HG03066 (cell line): ENCODE measurements around the gene HOXD11.

Experiments
- ATAC-seq: cut with Tn5 transposase; IDR thresholded peaks from one replicate; pipeline ENCODE4 v1.9.1; 2021; ENCODE audit warnings: low read depth; ENCODE audit not compliant: unreplicated experiment

HOXD11 gene

GRCh38 chr2:176106581-176107539 lies at the start of gene HOXD11:
Gene HOXD11, plus strand, starts transcription at chr2:176107280. Its CDS starts 76 bp downstream, at chr2:176107356.
- no peak for ATAC-seq

GRCh38 chr2:176063958-176064357 lies 43.1 kb upstream of the HOXD11 start:
- ATAC-seq: no peak

- ATAC-seq: no peak
These were observed 40.2 kb upstream of the HOXD11 start for GRCh38 chr2:176066645-176067588.

GRCh38 chr2:176067589-176068418 lies 39.3 kb upstream of the HOXD11 start:
- ATAC-seq: no peak

- no peak for ATAC-seq
These were observed 38.7 kb upstream of the HOXD11 start for GRCh38 chr2:176068419-176068832.

- no peak for ATAC-seq
These were observed 35.5 kb upstream of the HOXD11 start for GRCh38 chr2:176071330-176072291.

GRCh38 chr2:176072292-176072669 lies 34.8 kb upstream of the HOXD11 start:
- ATAC-seq: no peak

- no peak for ATAC-seq
These were observed 33.9 kb upstream of the HOXD11 start for GRCh38 chr2:176072951-176073904.

GRCh38 chr2:176074919-176075425 lies 32.1 kb upstream of the HOXD11 start:
- ATAC-seq: no peak

GRCh38 chr2:176075481-176075880 lies 31.6 kb upstream of the HOXD11 start:
- ATAC-seq: no peak

GRCh38 chr2:176076063-176076462 lies 31.0 kb upstream of the HOXD11 start:
- ATAC-seq: no peak

GRCh38 chr2:176076796-176077195 lies 30.3 kb upstream of the HOXD11 start:
- ATAC-seq: no peak

- no peak for ATAC-seq
These were observed 28.4 kb upstream of the HOXD11 start for GRCh38 chr2:176078541-176079284.

- ATAC-seq: no peak
These were observed 27.7 kb upstream of the HOXD11 start for GRCh38 chr2:176079285-176079830.

GRCh38 chr2:176079831-176080539 lies 27.1 kb upstream of the HOXD11 start:
- no peak for ATAC-seq
